CD4-positive, alpha-beta T cell (primary cell): ENCODE results near the gene GPA33. TPM values are rescaled to one million over a fixed set of nuclear protein-coding genes. Genes with fewer than 3 reads are reported as not detected.

ENCODE experiments used
- ATAC-seq: fragments of 200-7000 bp; cut with Tn5 transposase; one replicate; pipeline ENCODE4 v1.10.0; 2022; ENCODE audit warnings: mild to moderate bottlenecking; ENCODE audit not compliant: poor library complexity
- CTCF ChIA-PET: fragments of 350-600 bp; sonication (Branson Sonifier 250); formaldehyde crosslinking; loops from one replicate; lab custom pipeline; 2021; ENCODE audit warnings: antibody characterized with exemption, inconsistent platforms; lab: Charles Lee
- POLR2A ChIA-PET: fragments of 350-600 bp; sonication (Branson Sonifier 250); formaldehyde crosslinking; loops from one replicate; lab custom pipeline; 2021; ENCODE audit warnings: antibody characterized with exemption, inconsistent platforms; lab: Charles Lee
- DNase-seq, 14 experiments: peaks; one replicate each; pipeline ENCODE4 v3.0.0-alpha.2; 2013 to 2020; ENCODE audit warnings: mixed read lengths in 2 of 14
- H3K27ac ChIP-seq, 2 donors: one replicate each; pipeline versions ENCODE4 v1.5.1 to v1.7.0; 2013; ENCODE audit warnings: low read length in 2 of 2, low read depth in 1 of 2, mild to moderate bottlenecking in 1 of 2
- H3K27me3 ChIP-seq, 2 experiments: 1 replicate in 1 of 2; 2 replicates in 1 of 2; pipeline versions ENCODE4 v1.6.1 to v1.7.0; 2013; ENCODE audit warnings: low read length in 2 of 2, control low read depth in 1 of 2, mild to moderate bottlenecking in 1 of 2, moderate library complexity in 1 of 2; ENCODE audit not compliant: insufficient read depth in 2 of 2, control insufficient read depth in 1 of 2
- H3K36me3 ChIP-seq: one replicate; pipeline ENCODE4 v1.6.1; 2013; ENCODE audit warnings: low read length, control low read depth; ENCODE audit not compliant: insufficient read depth
- H3K4me1 ChIP-seq: one replicate; pipeline ENCODE4 v1.6.1; 2013; ENCODE audit warnings: low read length, control low read depth; ENCODE audit not compliant: insufficient read depth
- H3K4me3 ChIP-seq: one replicate; pipeline ENCODE4 v1.5.1; 2013; ENCODE audit warnings: mild to moderate bottlenecking, low read length, moderate library complexity
- H3K9me3 ChIP-seq, 2 experiments: 1 replicate in 1 of 2; 2 replicates in 1 of 2; pipeline versions ENCODE4 v1.6.1 to v1.7.0; 2013; ENCODE audit warnings: low read length in 2 of 2, mild to moderate bottlenecking in 2 of 2, control low read depth in 1 of 2, moderate library complexity in 1 of 2; ENCODE audit not compliant: control insufficient read depth in 1 of 2, insufficient read depth in 1 of 2
- H3K27ac Mint-ChIP-seq: one replicate; pipeline ENCODE4 v1.8.0; 2020; ENCODE audit warnings: mixed read lengths
- H3K27me3 Mint-ChIP-seq: one replicate; pipeline ENCODE4 v1.8.0; 2021; ENCODE audit warnings: mixed read lengths
- H3K36me3 Mint-ChIP-seq: one replicate; pipeline ENCODE4 v1.8.0; 2021; ENCODE audit warnings: low read depth, mixed read lengths
- H3K4me1 Mint-ChIP-seq: one replicate; pipeline ENCODE4 v1.8.0; 2021; ENCODE audit warnings: low read depth, mixed read lengths
- H3K4me3 Mint-ChIP-seq: one replicate; pipeline ENCODE4 v1.8.0; 2020; ENCODE audit warnings: mild to moderate bottlenecking, mixed read lengths
- H3K9me3 Mint-ChIP-seq: one replicate; pipeline ENCODE4 v1.8.0; 2020; ENCODE audit warnings: mixed read lengths
- intact Hi-C, 2 experiments: fragments of 100-400 bp; cut with DNase I in 1 of 2; cut with micrococcal nuclease in 1 of 2; formaldehyde crosslinking; loops; one replicate each; pipeline versions ENCODE4 v1.15.1 to v1.9.0; 2023 to 2025; cut with DNase I, micrococcal nuclease
- total RNA-seq, 174 experiments: library from RNA in 2 of 174; stranded (reverse) in 2 of 174; gene quantifications; one replicate each; pipeline ENCODE4 v1.2.3 and lab custom pipeline; 2021 to 2026
- TF ChIP-seq, protein P1 (sequence below): fragments of 200-600 bp; IDR thresholded peaks from one replicate; pipeline ENCODE4 v1.8.0; 2022; ENCODE audit warnings: antibody characterized with exemption, mild to moderate bottlenecking

GPA33 gene
- total RNA-seq, 2 experiments from 2014 or later: 4.8 to 5.0 TPM

DNA sequence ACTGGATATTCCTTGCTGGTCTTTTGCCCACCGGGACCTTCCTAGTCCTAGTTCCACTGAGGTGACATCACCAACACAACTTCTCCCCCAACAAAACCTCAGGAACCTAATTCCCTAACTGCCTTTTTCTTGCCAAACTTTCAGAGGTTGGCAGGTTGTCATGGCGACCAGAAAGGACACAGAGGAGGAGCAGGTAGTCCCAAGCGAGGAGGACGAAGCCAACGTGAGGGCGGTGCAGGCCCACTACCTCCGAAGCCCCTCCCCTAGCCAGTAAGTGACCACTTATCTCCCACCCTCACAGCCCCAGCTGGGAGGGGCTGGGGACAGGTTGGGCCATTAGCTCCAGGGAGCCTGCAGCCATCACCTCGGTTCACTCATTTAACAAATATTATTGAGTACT is 4.5 kb upstream of the GPA33 start:
- Mint-ChIP-seq H3K36me3 (peaks cover 3% of the 10 kb centered on the region), H3K4me1 (peaks cover 44% of the 10 kb centered on the region), H3K4me3 (no peak overlapping the region), H3K27ac (peak overlapping the region; percentile 4), H3K9me3 (no peaks in the 10 kb centered on the region), H3K27me3 (no peaks in the 10 kb centered on the region)
- ATAC-seq (no peak), DNase-seq (no peak)
- Histone ChIP-seq H3K36me3 (no peaks in the 10 kb centered on the region), H3K27ac (no peak overlapping the region), H3K27me3 (no peaks in the 10 kb centered on the region), H3K4me3 (no peak overlapping the region), H3K9me3 (no peaks in the 10 kb centered on the region), H3K4me1 (peaks cover 16% of the 10 kb centered on the region)
- POLR2A ChIA-PET: interaction anchor here (1.4 kb wide), 1 partner anchor 125 kb away, joined by 4 read pairs; no protein-coding TSS in a partner anchor
- CTCF ChIA-PET: no interaction called here
- intact Hi-C loops: loop anchor here in 1 of 2 experiments (10.0 kb wide), 1 partner anchor 130 kb away; the partner anchor contains the start of gene POU2F1
- TF ChIP-seq, protein P1, sequence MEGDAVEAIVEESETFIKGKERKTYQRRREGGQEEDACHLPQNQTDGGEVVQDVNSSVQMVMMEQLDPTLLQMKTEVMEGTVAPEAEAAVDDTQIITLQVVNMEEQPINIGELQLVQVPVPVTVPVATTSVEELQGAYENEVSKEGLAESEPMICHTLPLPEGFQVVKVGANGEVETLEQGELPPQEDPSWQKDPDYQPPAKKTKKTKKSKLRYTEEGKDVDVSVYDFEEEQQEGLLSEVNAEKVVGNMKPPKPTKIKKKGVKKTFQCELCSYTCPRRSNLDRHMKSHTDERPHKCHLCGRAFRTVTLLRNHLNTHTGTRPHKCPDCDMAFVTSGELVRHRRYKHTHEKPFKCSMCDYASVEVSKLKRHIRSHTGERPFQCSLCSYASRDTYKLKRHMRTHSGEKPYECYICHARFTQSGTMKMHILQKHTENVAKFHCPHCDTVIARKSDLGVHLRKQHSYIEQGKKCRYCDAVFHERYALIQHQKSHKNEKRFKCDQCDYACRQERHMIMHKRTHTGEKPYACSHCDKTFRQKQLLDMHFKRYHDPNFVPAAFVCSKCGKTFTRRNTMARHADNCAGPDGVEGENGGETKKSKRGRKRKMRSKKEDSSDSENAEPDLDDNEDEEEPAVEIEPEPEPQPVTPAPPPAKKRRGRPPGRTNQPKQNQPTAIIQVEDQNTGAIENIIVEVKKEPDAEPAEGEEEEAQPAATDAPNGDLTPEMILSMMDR: no peak

- intact Hi-C loops: loop anchor here in 1 of 2 experiments (10.0 kb wide), 1 partner anchor 131 kb away; the partner anchor contains the start of gene POU2F1
- ATAC-seq: no peak
- ChIA-PET POLR2A (interaction anchor here (1.4 kb wide), 1 partner anchor 126 kb away, joined by 4 read pairs; no protein-coding TSS in a partner anchor), CTCF (no interaction called here)
- peaks cover 22% of the 10 kb centered on the region for H3K4me1 ChIP-seq
- H3K9me3 ChIP-seq: no peaks in the 10 kb centered on the region
- Mint-ChIP-seq H3K36me3 (peaks cover 3% of the 10 kb centered on the region), H3K4me1 (peaks cover 51% of the 10 kb centered on the region), H3K4me3 (no peak within 1 kb of the TSS), H3K27me3 (no peaks in the 10 kb centered on the region), H3K27ac (peak within 1 kb of the TSS; percentile 54), H3K9me3 (no peaks in the 10 kb centered on the region)
- no peak within 1 kb of the TSS for H3K4me3 ChIP-seq
- no peaks in the 10 kb centered on the region for H3K36me3 ChIP-seq
- no peak within 1 kb of the TSS for H3K27ac ChIP-seq
- no peaks in the 10 kb centered on the region for H3K27me3 ChIP-seq
- TF ChIP-seq, protein P1: no peak
- no peak for DNase-seq
Observed at GRCh38 chr1:167093846-167094516, 3.8 kb upstream of the GPA33 start, which contains the start of gene STYXL2. Gene STYXL2, plus strand, starts transcription at chr1:167094075. Its CDS starts 775 bp downstream, at chr1:167094850.

DNA sequence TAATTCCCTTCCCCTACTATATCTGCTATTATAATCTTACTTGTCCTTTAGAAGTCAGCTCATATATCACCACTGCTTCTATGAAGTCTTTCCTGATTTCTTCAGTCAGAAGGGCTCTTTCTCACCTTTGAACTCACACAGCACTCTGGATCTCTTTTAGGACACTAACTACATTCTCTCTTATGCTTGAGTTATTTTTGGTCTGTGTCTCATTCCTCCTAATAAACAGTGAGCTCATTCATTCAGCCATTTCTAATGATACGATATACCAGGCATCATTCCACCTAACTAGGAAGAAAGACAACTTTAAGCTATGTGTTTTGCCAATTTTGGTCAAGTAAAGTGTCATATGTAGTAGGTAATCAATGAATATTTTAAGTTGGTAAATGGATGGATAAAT is 2.5 kb upstream of the GPA33 start:
- Histone ChIP-seq H3K27me3 (no peaks in the 10 kb centered on the region), H3K27ac (no peak overlapping the region), H3K4me3 (no peak overlapping the region), H3K4me1 (peaks cover 35% of the 10 kb centered on the region), H3K36me3 (no peaks in the 10 kb centered on the region), H3K9me3 (no peaks in the 10 kb centered on the region)
- no peak for DNase-seq
- peaks cover 3% of the 10 kb centered on the region for H3K36me3 Mint-ChIP-seq
- no peak overlapping the region for H3K4me3 Mint-ChIP-seq
- ChIA-PET POLR2A (interaction anchor here (0.6 to 4.5 kb wide), 4 partner anchors 12 to 216 kb away, joined by 3 to 30 read pairs (median 6); partner anchors contain the start of genes POU2F1 and TADA1), CTCF (no interaction called here)
- ATAC-seq: no peak
- H3K4me1 Mint-ChIP-seq: peaks cover 64% of the 10 kb centered on the region
- intact Hi-C loops: loop anchor here in 1 of 2 experiments (10.0 kb wide), 1 partner anchor 132 kb away; the partner anchor contains the start of gene POU2F1
- no peaks in the 10 kb centered on the region for H3K9me3 Mint-ChIP-seq
- H3K27me3 Mint-ChIP-seq: no peaks in the 10 kb centered on the region
- H3K27ac Mint-ChIP-seq: peak overlapping the region; percentile 12
- TF ChIP-seq, protein P1: no peak
